Tibial nerve (tissue), 3 donors: ENCODE results near the gene OBSCN.

ENCODE experiments used
- POLR2A ChIP-seq, 2 donors: fragments of 450-650 bp; IDR thresholded peaks; one replicate each; pipeline ENCODE4 v1.6.1; 2017; ENCODE audit warnings: antibody characterized with exemption in 2 of 2, mild to moderate bottlenecking in 2 of 2, moderate library complexity in 2 of 2
- TF ChIP-seq, protein P1 (sequence below), 5 experiments: fragments of 200-600 bp in 3 of 5; fragments of 450-650 bp in 2 of 5; sonication (generic) in 3 of 5; IDR thresholded peaks; one replicate each; pipeline ENCODE4 v1.5.1; 2016 to 2019; ENCODE audit warnings: antibody characterized with exemption in 5 of 5, mild to moderate bottlenecking in 3 of 5, moderate library complexity in 2 of 5

DNA sequence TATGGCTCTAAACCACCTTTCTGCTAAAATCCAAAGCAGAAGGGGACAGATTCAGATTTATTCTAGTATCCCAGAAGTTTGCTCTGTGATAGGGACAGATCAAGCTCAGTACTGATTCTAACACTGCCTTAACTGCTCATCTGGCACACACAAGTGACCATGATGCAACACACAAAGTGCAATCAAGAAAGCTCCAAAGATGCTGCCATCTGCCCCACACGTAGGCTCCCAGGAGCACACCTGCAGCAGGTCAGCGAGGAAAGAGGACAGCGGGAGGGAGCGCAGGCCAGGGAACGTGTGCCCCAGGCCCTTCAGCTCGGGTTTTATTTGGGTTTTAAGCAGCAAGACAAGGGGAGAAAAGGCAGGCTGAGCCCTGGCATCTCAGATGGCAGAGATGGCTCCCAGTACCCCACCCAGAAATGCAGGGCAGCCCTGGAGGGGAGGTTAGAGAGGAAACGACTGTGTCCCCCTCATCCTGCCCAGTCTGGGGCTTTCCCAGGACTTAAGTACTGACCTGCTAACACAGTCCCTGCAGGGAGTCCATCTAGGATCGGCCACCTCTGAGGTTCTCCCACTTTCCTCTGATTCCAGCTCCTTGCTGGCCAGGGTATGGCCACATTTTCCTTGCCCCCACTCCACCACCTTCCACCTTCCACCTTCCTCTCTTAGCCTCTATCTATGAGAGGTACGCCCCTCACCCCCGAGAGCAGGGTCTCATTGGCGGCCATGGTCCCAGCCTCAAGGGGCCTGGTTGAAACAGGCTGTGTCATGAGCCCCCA is 197.5 kb downstream of the OBSCN start:
- TF ChIP-seq, protein P1, sequence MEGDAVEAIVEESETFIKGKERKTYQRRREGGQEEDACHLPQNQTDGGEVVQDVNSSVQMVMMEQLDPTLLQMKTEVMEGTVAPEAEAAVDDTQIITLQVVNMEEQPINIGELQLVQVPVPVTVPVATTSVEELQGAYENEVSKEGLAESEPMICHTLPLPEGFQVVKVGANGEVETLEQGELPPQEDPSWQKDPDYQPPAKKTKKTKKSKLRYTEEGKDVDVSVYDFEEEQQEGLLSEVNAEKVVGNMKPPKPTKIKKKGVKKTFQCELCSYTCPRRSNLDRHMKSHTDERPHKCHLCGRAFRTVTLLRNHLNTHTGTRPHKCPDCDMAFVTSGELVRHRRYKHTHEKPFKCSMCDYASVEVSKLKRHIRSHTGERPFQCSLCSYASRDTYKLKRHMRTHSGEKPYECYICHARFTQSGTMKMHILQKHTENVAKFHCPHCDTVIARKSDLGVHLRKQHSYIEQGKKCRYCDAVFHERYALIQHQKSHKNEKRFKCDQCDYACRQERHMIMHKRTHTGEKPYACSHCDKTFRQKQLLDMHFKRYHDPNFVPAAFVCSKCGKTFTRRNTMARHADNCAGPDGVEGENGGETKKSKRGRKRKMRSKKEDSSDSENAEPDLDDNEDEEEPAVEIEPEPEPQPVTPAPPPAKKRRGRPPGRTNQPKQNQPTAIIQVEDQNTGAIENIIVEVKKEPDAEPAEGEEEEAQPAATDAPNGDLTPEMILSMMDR (IDR thresholded peaks at IDR 0.05): no peak
- no peak for TF ChIP-seq POLR2A (IDR thresholded peaks at IDR 0.05)
